ENCODE results near the gene ADGRB2. TPM values are rescaled to one million over a fixed set of nuclear protein-coding genes. Genes with fewer than 3 reads are reported as not detected.

The ADGRB2 gene
- total RNA-seq, 1 experiment from 2014 or later, result 10.9 TPM

- DNase-seq, result no peak
- Histone ChIP-seq H4K91ac (ENCODE audit: insufficient read length, low read depth, low read length) (no peak overlapping the region), H3K9ac (ENCODE audit: extremely low read depth, insufficient read length, low read length) (no peak overlapping the region), H2BK120ac (ENCODE audit: low read depth, low read length, poor library complexity, severe bottlenecking) (no peak overlapping the region), H2BK20ac (ENCODE audit: low read depth, low read length, poor library complexity, severe bottlenecking) (no peak overlapping the region), H3K4me1 (ENCODE audit: insufficient read depth, low read length) (peaks cover 11% of the 10 kb centered on the region; the same call in 1 of the 2 replicates), H3K23ac (ENCODE audit: insufficient read length, low read depth, low read length) (no peak overlapping the region), H3K79me2 (ENCODE audit: insufficient read depth, low read length) (no peaks in the 10 kb centered on the region), H3K56ac (ENCODE audit: insufficient read length, low read depth, low read length) (no peak overlapping the region), H2BK12ac (ENCODE audit: insufficient read length, low read depth, low read length) (no peak overlapping the region), H2BK15ac (ENCODE audit: low read depth, low read length) (no peak overlapping the region), H3K27me3 (ENCODE audit: insufficient read depth, low read length) (no peaks in the 10 kb centered on the region), H3K27ac (ENCODE audit: insufficient read length, low read depth, low read length) (no peak overlapping the region), H3K79me1 (ENCODE audit: insufficient read depth, low read depth, low read length, poor library complexity, severe bottlenecking) (no peaks in the 10 kb centered on the region), H3T11ph (ENCODE audit: low read length) (no peak overlapping the region), H3K4ac (ENCODE audit: low read depth, low read length) (no peak overlapping the region), H4K5ac (ENCODE audit: insufficient read length, low read depth, low read length) (no peak overlapping the region), H3K9me3 (ENCODE audit: control insufficient read depth, low read depth, low read length) (no peaks in the 10 kb centered on the region), H2BK5ac (ENCODE audit: insufficient read length, low read length) (no peak overlapping the region), H2AFZ (ENCODE audit: low read length) (no peak overlapping the region), H4K8ac (replicated peaks; ENCODE audit: insufficient read length, low read depth, low read length) (no peak overlapping the region), H3K18ac (ENCODE audit: insufficient read length, low read depth, low read length) (no peak overlapping the region), H3K23me2 (ENCODE audit: insufficient read length, low read depth, low read length, poor library complexity, severe bottlenecking) (no peaks in the 10 kb centered on the region), H3K4me2 (ENCODE audit: insufficient read depth, insufficient read length, low read length) (no peak overlapping the region), H2AK5ac (ENCODE audit: insufficient read length, low read length) (no peak overlapping the region), H3K14ac (ENCODE audit: insufficient read depth, low read length) (no peak overlapping the region), H4K20me1 (ENCODE audit: control insufficient read depth, insufficient read depth, insufficient read length) (no peaks in the 10 kb centered on the region)
- TF ChIP-seq, protein P1, sequence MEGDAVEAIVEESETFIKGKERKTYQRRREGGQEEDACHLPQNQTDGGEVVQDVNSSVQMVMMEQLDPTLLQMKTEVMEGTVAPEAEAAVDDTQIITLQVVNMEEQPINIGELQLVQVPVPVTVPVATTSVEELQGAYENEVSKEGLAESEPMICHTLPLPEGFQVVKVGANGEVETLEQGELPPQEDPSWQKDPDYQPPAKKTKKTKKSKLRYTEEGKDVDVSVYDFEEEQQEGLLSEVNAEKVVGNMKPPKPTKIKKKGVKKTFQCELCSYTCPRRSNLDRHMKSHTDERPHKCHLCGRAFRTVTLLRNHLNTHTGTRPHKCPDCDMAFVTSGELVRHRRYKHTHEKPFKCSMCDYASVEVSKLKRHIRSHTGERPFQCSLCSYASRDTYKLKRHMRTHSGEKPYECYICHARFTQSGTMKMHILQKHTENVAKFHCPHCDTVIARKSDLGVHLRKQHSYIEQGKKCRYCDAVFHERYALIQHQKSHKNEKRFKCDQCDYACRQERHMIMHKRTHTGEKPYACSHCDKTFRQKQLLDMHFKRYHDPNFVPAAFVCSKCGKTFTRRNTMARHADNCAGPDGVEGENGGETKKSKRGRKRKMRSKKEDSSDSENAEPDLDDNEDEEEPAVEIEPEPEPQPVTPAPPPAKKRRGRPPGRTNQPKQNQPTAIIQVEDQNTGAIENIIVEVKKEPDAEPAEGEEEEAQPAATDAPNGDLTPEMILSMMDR (conservative IDR thresholded peaks at IDR 0.05), result no peak
- Mint-ChIP-seq H3K9me3 (no peaks in the 10 kb centered on the region), H3K4me3 (no peak overlapping the region), H3K36me3 (ENCODE audit: insufficient read depth in 1 of 3, low read depth in 3 of 3) (no peaks in the 10 kb centered on the region), H3K4me1 (peaks cover 43 to 52% of the 10 kb centered on the region in 2 experiments), H3K27ac (no peak overlapping the region; a peak in 1 of 7 replicates), H3K27me3 (ENCODE audit: low read depth) (no peaks in the 10 kb centered on the region; the same call in 1 of the 2 replicates)
- no CpG with 5 or more reads among the region's 9 CpGs for WGBS (ENCODE audit: extremely low coverage, insufficient read length, low lambda C conversion rate)
Measured at GRCh38 chr1:31755197-31755611, 8.9 kb downstream of the ADGRB2 start.
